Loucy (cell line): ENCODE measurements around the gene OGN.

ENCODE experiments used
- EZH2phosphoT487 ChIP-seq: fragments of 200-600 bp; IDR thresholded peaks from 2 replicates; pipeline ENCODE4 v1.6.1; 2018; ENCODE audit warnings: antibody characterized with exemption, mild to moderate bottlenecking, moderate library complexity, borderline replicate concordance
- TF ChIP-seq, protein P1 (sequence below): fragments of 200-600 bp; sonication (generic); conservative IDR thresholded peaks from 2 replicates; pipeline ENCODE4 v1.5.1; 2014; ENCODE audit warnings: mild to moderate bottlenecking, antibody characterized with exemption, low read length

DNA sequence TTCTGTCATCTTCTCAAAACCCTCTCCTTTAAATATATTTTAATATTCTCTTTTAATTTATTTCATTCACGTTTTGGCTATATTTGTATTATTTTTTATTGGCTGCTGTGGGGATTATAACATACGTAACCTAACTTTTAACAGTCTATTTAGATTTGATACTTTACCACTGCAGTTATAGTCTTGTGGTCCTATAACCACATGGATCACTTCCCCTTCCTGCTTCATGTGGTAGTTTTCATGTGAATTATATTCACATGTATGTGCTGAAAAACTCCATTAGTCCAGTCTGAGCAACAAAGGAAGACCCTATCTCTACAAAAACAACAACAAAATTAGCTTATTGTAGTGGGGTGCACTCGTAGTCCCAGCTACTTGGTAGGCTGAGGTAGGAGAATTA is 44.3 kb downstream of the OGN start:
- TF ChIP-seq, protein P1, sequence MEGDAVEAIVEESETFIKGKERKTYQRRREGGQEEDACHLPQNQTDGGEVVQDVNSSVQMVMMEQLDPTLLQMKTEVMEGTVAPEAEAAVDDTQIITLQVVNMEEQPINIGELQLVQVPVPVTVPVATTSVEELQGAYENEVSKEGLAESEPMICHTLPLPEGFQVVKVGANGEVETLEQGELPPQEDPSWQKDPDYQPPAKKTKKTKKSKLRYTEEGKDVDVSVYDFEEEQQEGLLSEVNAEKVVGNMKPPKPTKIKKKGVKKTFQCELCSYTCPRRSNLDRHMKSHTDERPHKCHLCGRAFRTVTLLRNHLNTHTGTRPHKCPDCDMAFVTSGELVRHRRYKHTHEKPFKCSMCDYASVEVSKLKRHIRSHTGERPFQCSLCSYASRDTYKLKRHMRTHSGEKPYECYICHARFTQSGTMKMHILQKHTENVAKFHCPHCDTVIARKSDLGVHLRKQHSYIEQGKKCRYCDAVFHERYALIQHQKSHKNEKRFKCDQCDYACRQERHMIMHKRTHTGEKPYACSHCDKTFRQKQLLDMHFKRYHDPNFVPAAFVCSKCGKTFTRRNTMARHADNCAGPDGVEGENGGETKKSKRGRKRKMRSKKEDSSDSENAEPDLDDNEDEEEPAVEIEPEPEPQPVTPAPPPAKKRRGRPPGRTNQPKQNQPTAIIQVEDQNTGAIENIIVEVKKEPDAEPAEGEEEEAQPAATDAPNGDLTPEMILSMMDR: no peak
- TF ChIP-seq EZH2phosphoT487: peak; percentile 6; the same call in 1 of the 2 replicates
